HepG2 (cell line): ENCODE measurements around the gene INTS2. TPM values are rescaled to one million over a fixed set of nuclear protein-coding genes. Genes with fewer than 3 reads are reported as not detected.

Experiments used
- ATAC-seq: fragments of 200-7000 bp; cut with Tn5 transposase; 3 replicates; pipeline ENCODE4 v1.9.1; 2020; ENCODE audit warnings: mild to moderate bottlenecking, moderate library complexity
- BruUV-seq: library from RNA; stranded (reverse); fragments of 400-500 nt; replicated peaks from 2 replicates; lab custom pipeline; 2021; lab: Mats Ljungman, UMichigan
- CTCF ChIA-PET: fragments of 300-600 bp; formaldehyde crosslinking; extraction: SDS; loops from one replicate; lab custom pipeline; 2021; ENCODE audit warnings: low total read pairs, inconsistent platforms, low intra/inter-chr PET ratio; lab: Yijun Ruan, JAX
- POLR2A ChIA-PET: fragments of 350-600 bp; sonication (Branson Sonifier 250); formaldehyde crosslinking; loops from one replicate; lab custom pipeline; 2020; ENCODE audit warnings: antibody characterized with exemption, inconsistent platforms; lab: Yijun Ruan, JAX
- DNase-seq: peaks from one replicate; pipeline ENCODE4 v3.0.0-alpha.2; 2015; ENCODE audit warnings: low spot score
- FAIRE-seq: peaks from 3 replicates; lab custom pipeline; 2011; peaks lifted over from hg19 to GRCh38; lab: Jason Lieb, UNC
- H2AFZ ChIP-seq: one replicate; pipeline ENCODE4 v1.6.1; 2011; ENCODE audit warnings: low read length, inconsistent platforms
- H3K27ac ChIP-seq: fragments of 300-600 bp; 3 replicates; pipeline ENCODE4 v1.8.0; 2011; ENCODE audit warnings: mixed run types, mild to moderate bottlenecking, mixed read lengths, low read length, inconsistent platforms; ENCODE audit not compliant: insufficient read depth; ENCODE audit errors: extremely low read length
- H3K27me3 ChIP-seq, 2 experiments: fragments of 200-600 bp in 1 of 2; 2 replicates in 1 of 2; 3 replicates in 1 of 2; pipeline versions ENCODE4 v1.6.0 to v1.8.0; 2011; ENCODE audit warnings: low read length in 2 of 2, mild to moderate bottlenecking in 2 of 2, moderate library complexity in 2 of 2, inconsistent platforms in 1 of 2; ENCODE audit not compliant: insufficient read depth in 2 of 2, control insufficient read depth in 1 of 2
- H3K36me3 ChIP-seq, 2 experiments: fragments of 200-600 bp in 1 of 2; replicated peaks in 1 of 2; 2 replicates in 1 of 2; 3 replicates in 1 of 2; pipeline versions ENCODE4 v1.5.1 to v1.8.0; 2011; ENCODE audit warnings: low read length in 2 of 2, inconsistent platforms in 1 of 2; ENCODE audit not compliant: insufficient read depth in 2 of 2, control insufficient read depth in 1 of 2
- H3K4me1 ChIP-seq: 2 replicates; pipeline ENCODE4 v1.5.1; 2012; ENCODE audit warnings: low read length, inconsistent platforms; ENCODE audit not compliant: insufficient read depth
- H3K4me2 ChIP-seq: 2 replicates; pipeline ENCODE4 v1.6.0; 2011; ENCODE audit warnings: low read depth, low read length, inconsistent platforms
- H3K4me3 ChIP-seq, 3 experiments: fragments of 200-600 bp in 1 of 3; sonication (generic), shearing (Covaris generic) in 1 of 3; replicated peaks in 1 of 3; 2 replicates each; pipeline ENCODE4 v1.5.1; 2011 to 2016; ENCODE audit warnings: low read length in 3 of 3, inconsistent platforms in 2 of 3, low read depth in 2 of 3, mild to moderate bottlenecking in 2 of 3, control low read depth in 1 of 3, mixed read lengths in 1 of 3; ENCODE audit not compliant: insufficient read depth in 1 of 3
- H3K79me2 ChIP-seq: one replicate; pipeline ENCODE4 v1.6.1; 2011; ENCODE audit warnings: low read length, inconsistent platforms; ENCODE audit not compliant: insufficient read depth
- H3K9ac ChIP-seq: 2 replicates; pipeline ENCODE4 v1.6.0; 2011; ENCODE audit warnings: mild to moderate bottlenecking, low read depth, low read length, inconsistent platforms; ENCODE audit not compliant: insufficient read depth
- H3K9me3 ChIP-seq: 2 replicates; pipeline ENCODE4 v1.5.1; 2012; ENCODE audit warnings: mild to moderate bottlenecking, low read length
- H4K20me1 ChIP-seq: 2 replicates; pipeline ENCODE4 v1.6.0; 2011; ENCODE audit warnings: inconsistent platforms, mild to moderate bottlenecking, low read length, moderate library complexity; ENCODE audit not compliant: insufficient read depth
- BRD4 ChIP-seq: sonication (generic); formaldehyde crosslinking; IDR thresholded peaks from 2 replicates; pipeline ENCODE4 v1.4.0; 2020; ENCODE audit warnings: missing genetic modification reagents
- SALL1 ChIP-seq: sonication (generic); formaldehyde crosslinking; IDR thresholded peaks from 2 replicates; pipeline ENCODE4 v1.8.0; 2022; ENCODE audit warnings: mild to moderate bottlenecking, missing genetic modification reagents
- SPEN ChIP-seq: sonication (generic); formaldehyde crosslinking; IDR thresholded peaks from 2 replicates; pipeline ENCODE4 v1.5.1; 2020; ENCODE audit warnings: low read depth, mild to moderate bottlenecking, missing genetic modification reagents
- SUZ12 ChIP-seq: fragments of 150-350 bp; IDR thresholded peaks from 2 replicates; pipeline ENCODE4 v1.6.1; 2014; ENCODE audit warnings: low read depth, low read length
- TBL1XR1 ChIP-seq: fragments of 150-350 bp; IDR thresholded peaks from 2 replicates; pipeline ENCODE4 v1.6.1; 2014; ENCODE audit warnings: borderline replicate concordance, low read length; ENCODE audit not compliant: partially characterized antibody
- TBX3 ChIP-seq: fragments of 450-650 bp; IDR thresholded peaks from 2 replicates; pipeline ENCODE4 v1.6.1; 2017; ENCODE audit warnings: antibody characterized with exemption, mild to moderate bottlenecking, inconsistent platforms, borderline replicate concordance
- TCF12 ChIP-seq, 2 experiments: fragments of 450-650 bp in 1 of 2; sonication (generic) in 1 of 2; formaldehyde crosslinking in 1 of 2; IDR thresholded peaks; 2 replicates each; pipeline versions ENCODE4 v1.6.1 to v1.8.0; 2017 to 2022; ENCODE audit warnings: antibody characterized with exemption in 1 of 2, mild to moderate bottlenecking in 1 of 2, missing genetic modification reagents in 1 of 2, moderate library complexity in 1 of 2
- TP53 ChIP-seq: sonication (generic); formaldehyde crosslinking; conservative IDR thresholded peaks from 2 replicates; pipeline ENCODE4 v1.4.0; 2020; ENCODE audit warnings: missing genetic modification reagents
- ZNF354B ChIP-seq: sonication (generic); formaldehyde crosslinking; IDR thresholded peaks from 2 replicates; pipeline ENCODE4 v1.8.0; 2022; ENCODE audit warnings: mild to moderate bottlenecking, missing genetic modification reagents
- ZNF737 ChIP-seq: sonication (generic); formaldehyde crosslinking; IDR thresholded peaks from 2 replicates; pipeline ENCODE4 v1.5.0; 2020; ENCODE audit warnings: missing genetic modification reagents, mild to moderate bottlenecking, borderline replicate concordance
- WGBS: methylation state at CpG from one replicate; pipeline ENCODE4 v1.1.6; 2017; ENCODE audit warnings: low lambda C conversion rate; 5-methylcytosine and 5-hydroxymethylcytosine counted together
- in situ Hi-C: cut with HindIII; loops from 2 replicates; pipeline ENCODE4 v1.10.0; 2017; ENCODE audit warnings: low pct_unique_long_range_greater_than_20kb; ENCODE audit not compliant: extremely low pct_ligation_motif_present
- intact Hi-C: fragments of 100-400 bp; cut with micrococcal nuclease; formaldehyde crosslinking; loops from one replicate; pipeline ENCODE4 v1.10.0; 2022; ENCODE audit not compliant: unreplicated experiment
- polyA plus RNA-seq, 8 experiments: library from polyadenylated mRNA; depleted of rRNA in 3 of 8; stranded (reverse) in 7 of 8; unstranded in 1 of 8; fragments of >200 nt; fragmentation: Illumina TruSeq in 4 of 8; extraction: Trizol in 4 of 8; gene quantifications; 2 replicates each; pipeline versions ENCODE4 v1.2.1 to v1.2.3, GENCODE V29; 2011 to 2016; ENCODE audit warnings: low read depth in 4 of 8, missing spikeins in 1 of 8, mixed read lengths in 1 of 8; ENCODE audit not compliant: insufficient read depth in 1 of 8
- total RNA-seq, 5 experiments: library from RNA; depleted of rRNA; stranded (reverse); fragments of >200 nt; fragmentation: Illumina TruSeq; extraction: Trizol; gene quantifications; 2 replicates each; pipeline ENCODE4 v1.2.3, GENCODE V29; 2016; ENCODE audit warnings: low read depth in 1 of 5
- TF ChIP-seq, protein P1 (sequence below): sonication (generic); formaldehyde crosslinking; conservative IDR thresholded peaks from 2 replicates; pipeline ENCODE4 v1.4.0; 2020; ENCODE audit warnings: missing genetic modification reagents
- TF ChIP-seq, protein P2 (sequence below): sonication (generic); formaldehyde crosslinking; IDR thresholded peaks from 2 replicates; pipeline ENCODE4 v1.5.0; 2020; ENCODE audit warnings: missing genetic modification reagents
- TF ChIP-seq, protein P3 (sequence below): sonication (generic); formaldehyde crosslinking; IDR thresholded peaks from 2 replicates; pipeline ENCODE4 v1.4.0; 2020; ENCODE audit warnings: mild to moderate bottlenecking, missing genetic modification reagents, borderline replicate concordance
- TF ChIP-seq, protein P4 (sequence below): sonication (generic); formaldehyde crosslinking; IDR thresholded peaks from 2 replicates; pipeline ENCODE4 v1.5.0; 2020; ENCODE audit warnings: missing genetic modification reagents, mild to moderate bottlenecking, borderline replicate concordance

INTS2 gene
- total and polyA plus RNA-seq, 2 of the 13 experiments (the other 11 are each of a cell fraction or from before 2014, with no cell fraction given): 20.5 to 30.2 TPM

- Histone ChIP-seq H3K36me3 (no peaks in the 10 kb centered on the region; a peak in 3 of 5 replicates), H3K4me3 (no peak overlapping the region), H4K20me1 (no peaks in the 10 kb centered on the region), H3K27ac (no peak overlapping the region), H3K27me3 (no peaks in the 10 kb centered on the region), H3K4me1 (no peaks in the 10 kb centered on the region), H3K79me2 (no peaks in the 10 kb centered on the region), H3K4me2 (no peak overlapping the region), H3K9ac (no peak overlapping the region)
- CTCF ChIA-PET: interaction anchor here (0.9 kb wide), 1 partner anchor 197 kb away, joined by 3 read pairs; no protein-coding TSS in a partner anchor
- ATAC-seq: no peak
- no peak for DNase-seq
- POLR2A ChIA-PET: no interaction called here
- 88% methylated on average over 7 of the region's 7 CpGs for WGBS
- BruUV-seq: no TSS peak
- no peak for FAIRE-seq
- TF ChIP-seq TP53 (CRISPR knock-in tag) (no peak), SPEN (no peak), ZNF354B (CRISPR knock-in tag) (no peak), TBX3 (no peak), SUZ12 (no peak), TBL1XR1 (no peak), SALL1 (CRISPR knock-in tag) (no peak), ZNF737 (CRISPR knock-in tag) (no peak), TCF12 (IDR thresholded peaks at IDR 0.05) (no peak), TCF12 (CRISPR knock-in tag; IDR thresholded peaks at IDR 0.05) (no peak), BRD4 (CRISPR knock-in tag) (no peak)
- TF ChIP-seq, protein P1, sequence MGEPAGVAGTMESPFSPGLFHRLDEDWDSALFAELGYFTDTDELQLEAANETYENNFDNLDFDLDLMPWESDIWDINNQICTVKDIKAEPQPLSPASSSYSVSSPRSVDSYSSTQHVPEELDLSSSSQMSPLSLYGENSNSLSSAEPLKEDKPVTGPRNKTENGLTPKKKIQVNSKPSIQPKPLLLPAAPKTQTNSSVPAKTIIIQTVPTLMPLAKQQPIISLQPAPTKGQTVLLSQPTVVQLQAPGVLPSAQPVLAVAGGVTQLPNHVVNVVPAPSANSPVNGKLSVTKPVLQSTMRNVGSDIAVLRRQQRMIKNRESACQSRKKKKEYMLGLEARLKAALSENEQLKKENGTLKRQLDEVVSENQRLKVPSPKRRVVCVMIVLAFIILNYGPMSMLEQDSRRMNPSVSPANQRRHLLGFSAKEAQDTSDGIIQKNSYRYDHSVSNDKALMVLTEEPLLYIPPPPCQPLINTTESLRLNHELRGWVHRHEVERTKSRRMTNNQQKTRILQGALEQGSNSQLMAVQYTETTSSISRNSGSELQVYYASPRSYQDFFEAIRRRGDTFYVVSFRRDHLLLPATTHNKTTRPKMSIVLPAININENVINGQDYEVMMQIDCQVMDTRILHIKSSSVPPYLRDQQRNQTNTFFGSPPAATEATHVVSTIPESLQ (CRISPR knock-in tag): no peak
- TF ChIP-seq, protein P2, sequence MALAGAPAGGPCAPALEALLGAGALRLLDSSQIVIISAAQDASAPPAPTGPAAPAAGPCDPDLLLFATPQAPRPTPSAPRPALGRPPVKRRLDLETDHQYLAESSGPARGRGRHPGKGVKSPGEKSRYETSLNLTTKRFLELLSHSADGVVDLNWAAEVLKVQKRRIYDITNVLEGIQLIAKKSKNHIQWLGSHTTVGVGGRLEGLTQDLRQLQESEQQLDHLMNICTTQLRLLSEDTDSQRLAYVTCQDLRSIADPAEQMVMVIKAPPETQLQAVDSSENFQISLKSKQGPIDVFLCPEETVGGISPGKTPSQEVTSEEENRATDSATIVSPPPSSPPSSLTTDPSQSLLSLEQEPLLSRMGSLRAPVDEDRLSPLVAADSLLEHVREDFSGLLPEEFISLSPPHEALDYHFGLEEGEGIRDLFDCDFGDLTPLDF (CRISPR knock-in tag): no peak
- TF ChIP-seq, protein P3, sequence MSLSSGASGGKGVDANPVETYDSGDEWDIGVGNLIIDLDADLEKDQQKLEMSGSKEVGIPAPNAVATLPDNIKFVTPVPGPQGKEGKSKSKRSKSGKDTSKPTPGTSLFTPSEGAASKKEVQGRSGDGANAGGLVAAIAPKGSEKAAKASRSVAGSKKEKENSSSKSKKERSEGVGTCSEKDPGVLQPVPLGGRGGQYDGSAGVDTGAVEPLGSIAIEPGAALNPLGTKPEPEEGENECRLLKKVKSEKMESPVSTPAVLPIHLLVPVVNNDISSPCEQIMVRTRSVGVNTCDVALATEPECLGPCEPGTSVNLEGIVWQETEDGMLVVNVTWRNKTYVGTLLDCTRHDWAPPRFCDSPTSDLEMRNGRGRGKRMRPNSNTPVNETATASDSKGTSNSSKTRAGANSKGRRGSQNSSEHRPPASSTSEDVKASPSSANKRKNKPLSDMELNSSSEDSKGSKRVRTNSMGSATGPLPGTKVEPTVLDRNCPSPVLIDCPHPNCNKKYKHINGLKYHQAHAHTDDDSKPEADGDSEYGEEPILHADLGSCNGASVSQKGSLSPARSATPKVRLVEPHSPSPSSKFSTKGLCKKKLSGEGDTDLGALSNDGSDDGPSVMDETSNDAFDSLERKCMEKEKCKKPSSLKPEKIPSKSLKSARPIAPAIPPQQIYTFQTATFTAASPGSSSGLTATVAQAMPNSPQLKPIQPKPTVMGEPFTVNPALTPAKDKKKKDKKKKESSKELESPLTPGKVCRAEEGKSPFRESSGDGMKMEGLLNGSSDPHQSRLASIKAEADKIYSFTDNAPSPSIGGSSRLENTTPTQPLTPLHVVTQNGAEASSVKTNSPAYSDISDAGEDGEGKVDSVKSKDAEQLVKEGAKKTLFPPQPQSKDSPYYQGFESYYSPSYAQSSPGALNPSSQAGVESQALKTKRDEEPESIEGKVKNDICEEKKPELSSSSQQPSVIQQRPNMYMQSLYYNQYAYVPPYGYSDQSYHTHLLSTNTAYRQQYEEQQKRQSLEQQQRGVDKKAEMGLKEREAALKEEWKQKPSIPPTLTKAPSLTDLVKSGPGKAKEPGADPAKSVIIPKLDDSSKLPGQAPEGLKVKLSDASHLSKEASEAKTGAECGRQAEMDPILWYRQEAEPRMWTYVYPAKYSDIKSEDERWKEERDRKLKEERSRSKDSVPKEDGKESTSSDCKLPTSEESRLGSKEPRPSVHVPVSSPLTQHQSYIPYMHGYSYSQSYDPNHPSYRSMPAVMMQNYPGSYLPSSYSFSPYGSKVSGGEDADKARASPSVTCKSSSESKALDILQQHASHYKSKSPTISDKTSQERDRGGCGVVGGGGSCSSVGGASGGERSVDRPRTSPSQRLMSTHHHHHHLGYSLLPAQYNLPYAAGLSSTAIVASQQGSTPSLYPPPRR: no peak
- TF ChIP-seq, protein P4, sequence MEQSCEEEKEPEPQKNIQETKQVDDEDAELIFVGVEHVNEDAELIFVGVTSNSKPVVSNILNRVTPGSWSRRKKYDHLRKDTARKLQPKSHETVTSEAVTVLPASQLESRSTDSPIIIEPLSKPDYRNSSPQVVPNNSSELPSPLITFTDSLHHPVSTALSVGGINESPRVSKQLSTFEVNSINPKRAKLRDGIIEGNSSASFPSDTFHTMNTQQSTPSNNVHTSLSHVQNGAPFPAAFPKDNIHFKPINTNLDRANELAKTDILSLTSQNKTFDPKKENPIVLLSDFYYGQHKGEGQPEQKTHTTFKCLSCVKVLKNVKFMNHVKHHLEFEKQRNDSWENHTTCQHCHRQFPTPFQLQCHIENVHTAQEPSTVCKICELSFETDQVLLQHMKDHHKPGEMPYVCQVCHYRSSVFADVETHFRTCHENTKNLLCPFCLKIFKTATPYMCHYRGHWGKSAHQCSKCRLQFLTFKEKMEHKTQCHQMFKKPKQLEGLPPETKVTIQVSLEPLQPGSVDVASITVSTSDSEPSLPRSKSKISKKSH (CRISPR knock-in tag): no peak
- TF ChIP-seq, all 625 proteins: peak for 0
- no peak overlapping the region for H2AFZ ChIP-seq
- H3K9me3 ChIP-seq: no peaks in the 10 kb centered on the region
- in situ Hi-C loops: loop anchor here (10.0 to 25.0 kb wide), 2 partner anchors 419 to 821 kb away; no protein-coding TSS in a partner anchor
- intact Hi-C loops: no loop called here
These were observed 94.1 kb downstream of the INTS2 start for GRCh38 chr17:61833536-61834193.
